ENCODE measurements around the gene CCDC14.
A peak's percentile ranks its signal among the peaks of the same experiment; 100 is the strongest.
"Not testable (repeated sequence)": the region's sequence is repeated elsewhere in the genome, so short reads cannot be mapped to it uniquely, and the experiment has no call there.

Gene CCDC14

GRCh38 chr3:123967260-123967659 is 6.2 kb upstream of the CCDC14 start:
- not testable (repeated sequence) for DNase-seq (ENCODE audit: low read depth, low spot score)

GRCh38 chr3:123966799-123967198 is 5.8 kb upstream of the CCDC14 start:
- not testable (repeated sequence) for DNase-seq (ENCODE audit: low read depth, low spot score)

- DNase-seq (ENCODE audit: low read depth, low spot score), result not testable (repeated sequence)
These were observed 3.8 kb upstream of the CCDC14 start for GRCh38 chr3:123964793-123965192.

GRCh38 chr3:123961508-123961856 is 453 bp upstream of the CCDC14 start:
- DNase-seq (ENCODE audit: low read depth, low spot score), result no peak

- DNase-seq (ENCODE audit: low read depth, low spot score), result no peak
These were observed 7.3 kb downstream of the CCDC14 start for GRCh38 chr3:123953735-123954134.

- no peak for DNase-seq (ENCODE audit: low read depth, low spot score)
These were observed 8.0 kb downstream of the CCDC14 start for GRCh38 chr3:123952844-123953520.

- DNase-seq (ENCODE audit: low read depth, low spot score), result no peak
These were observed 9.2 kb downstream of the CCDC14 start for GRCh38 chr3:123951522-123952447.

- DNase-seq (ENCODE audit: low read depth, low spot score), result peak; percentile 64
These were observed 11.4 kb downstream of the CCDC14 start for GRCh38 chr3:123949641-123950040.

GRCh38 chr3:123948449-123948848 is 12.6 kb downstream of the CCDC14 start:
- DNase-seq (ENCODE audit: low read depth, low spot score), result no peak

- DNase-seq (ENCODE audit: low read depth, low spot score), result no peak
These were observed 13.5 kb downstream of the CCDC14 start for GRCh38 chr3:123947482-123947881.

- no peak for DNase-seq (ENCODE audit: low read depth, low spot score)
These were observed 19.5 kb downstream of the CCDC14 start for GRCh38 chr3:123941542-123941941.

- peak; percentile 20 for DNase-seq (ENCODE audit: low read depth, low spot score)
These were observed 19.9 kb downstream of the CCDC14 start for GRCh38 chr3:123941121-123941520.

GRCh38 chr3:123939706-123940105 is 21.3 kb downstream of the CCDC14 start:
- no peak for DNase-seq (ENCODE audit: low read depth, low spot score)

- no peak for DNase-seq (ENCODE audit: low read depth, low spot score)
These were observed 24.6 kb downstream of the CCDC14 start for GRCh38 chr3:123936400-123936799.

GRCh38 chr3:123935830-123936229 is 25.2 kb downstream of the CCDC14 start:
- DNase-seq (ENCODE audit: low read depth, low spot score), result no peak

GRCh38 chr3:123934250-123934649 is 26.8 kb downstream of the CCDC14 start:
- DNase-seq (ENCODE audit: low read depth, low spot score), result no peak

GRCh38 chr3:123930445-123930844 is 30.6 kb downstream of the CCDC14 start:
- DNase-seq (ENCODE audit: low read depth, low spot score), result no peak

- DNase-seq (ENCODE audit: low read depth, low spot score), result no peak
These were observed 31.7 kb downstream of the CCDC14 start for GRCh38 chr3:123929325-123929724.

- DNase-seq (ENCODE audit: low read depth, low spot score), result no peak
These were observed 34.6 kb downstream of the CCDC14 start for GRCh38 chr3:123926396-123926795.

GRCh38 chr3:123920868-123921267 is 40.2 kb downstream of the CCDC14 start:
- peak; percentile 7 for DNase-seq (ENCODE audit: low read depth, low spot score)

GRCh38 chr3:123920383-123920782 is 40.6 kb downstream of the CCDC14 start:
- peak; percentile 14 for DNase-seq (ENCODE audit: low read depth, low spot score)

- DNase-seq (ENCODE audit: low read depth, low spot score), result no peak
These were observed 41.7 kb downstream of the CCDC14 start for GRCh38 chr3:123919353-123919752.

- no peak for DNase-seq (ENCODE audit: low read depth, low spot score)
These were observed 46.2 kb downstream of the CCDC14 start for GRCh38 chr3:123914829-123915228.

Measured in astrocyte of the hippocampus (primary cell).